Small intestine (tissue), 7 donors: Measurements from ENCODE around the gene RGS3. TPM values are rescaled to one million over a fixed set of nuclear protein-coding genes. Genes with fewer than 3 reads are reported as not detected.

Source experiments
- DNase-seq, 2 donors: peaks; one replicate each; pipeline versions ENCODE4 v3.0.0 to v3.0.0-alpha.2; 2013
- FAIRE-seq: peaks from 2 replicates; lab custom pipeline; 2012; peaks lifted over from hg19 to GRCh38; lab: Jason Lieb, UNC
- H3K27ac ChIP-seq, 3 donors: one replicate each; pipeline ENCODE4 v1.5.1; 2013; ENCODE audit warnings: low read length in 2 of 3, mild to moderate bottlenecking in 2 of 3, control low read depth in 1 of 3, inconsistent platforms in 1 of 3, low read depth in 1 of 3, moderate library complexity in 1 of 3
- H3K27me3 ChIP-seq, 3 donors: one replicate each; pipeline ENCODE4 v1.6.1; 2013; ENCODE audit warnings: low read length in 3 of 3, inconsistent platforms in 1 of 3; ENCODE audit not compliant: control insufficient read depth in 3 of 3, insufficient read depth in 3 of 3
- H3K36me3 ChIP-seq, 3 donors: one replicate each; pipeline ENCODE4 v1.6.1; 2013; ENCODE audit warnings: low read length in 3 of 3, inconsistent platforms in 1 of 3, low read depth in 1 of 3, mild to moderate bottlenecking in 1 of 3, moderate library complexity in 1 of 3; ENCODE audit not compliant: control insufficient read depth in 3 of 3, insufficient read depth in 2 of 3
- H3K4me1 ChIP-seq, 3 donors: one replicate each; pipeline ENCODE4 v1.6.1; 2013; ENCODE audit warnings: low read length in 2 of 3, inconsistent platforms in 1 of 3, low read depth in 1 of 3, mild to moderate bottlenecking in 1 of 3, moderate library complexity in 1 of 3; ENCODE audit not compliant: control insufficient read depth in 3 of 3, insufficient read depth in 2 of 3
- H3K4me3 ChIP-seq, 3 donors: one replicate each; pipeline ENCODE4 v1.5.1; 2013; ENCODE audit warnings: low read length in 3 of 3, control low read depth in 1 of 3, inconsistent platforms in 1 of 3, low read depth in 1 of 3, mild to moderate bottlenecking in 1 of 3, moderate library complexity in 1 of 3
- H3K9me3 ChIP-seq, 2 donors: one replicate each; pipeline ENCODE4 v1.6.1; 2013; ENCODE audit warnings: low read depth in 1 of 2, low read length in 1 of 2; ENCODE audit not compliant: control insufficient read depth in 2 of 2, insufficient read depth in 1 of 2
- WGBS, 3 donors: extraction: QIAGEN DNeasy Blood & Tissue Kit; methylation state at CpG; one replicate each; pipeline ENCODE4 v1.1.7; 2013; 5-methylcytosine and 5-hydroxymethylcytosine counted together
- polyA plus RNA-seq, 4 donors: library from polyadenylated mRNA; stranded (reverse) in 3 of 4; unstranded in 1 of 4; fragments of 200-250 nt in 3 of 4; fragments of 120-200 nt in 1 of 4; gene quantifications; one replicate each; pipeline versions ENCODE4 v1.2.1 to v1.2.3, GENCODE V29; 2013
- donor health status: healthy with polysubstance abuse.
- donor health status: control.
- donor health status: control.
- donor health status: Bipolar disorder and iron deficiency.
- donor health status: healthy.

RGS3 gene
- polyA plus RNA-seq, 4 donors = 23.0 to 37.0 (median 26.4) TPM

- Histone ChIP-seq H3K27me3 (no peaks in the 10 kb centered on the region), H3K9me3 (no peaks in the 10 kb centered on the region), H3K36me3 (peaks cover 0 to 34% (median 0%) of the 10 kb centered on the region in 3 donors), H3K4me1 (peaks cover 0 to 15% (median 0%) of the 10 kb centered on the region in 3 donors), H3K27ac (no peak overlapping the region), H3K4me3 (no peak overlapping the region)
- no peak for FAIRE-seq
- WGBS, 3 donors = 86 to 98% (median 89%) methylated on average over 3 of the region's 3 CpGs
- no peak for DNase-seq
Observed at GRCh38 chr9:113495526-113495925, 32.0 kb downstream of the RGS3 start.

- WGBS, 3 donors = 96 to 99% (median 98%) methylated on average over 9 of the region's 9 CpGs
- no peak for DNase-seq
- Histone ChIP-seq H3K4me3 (no peak overlapping the region), H3K27ac (no peak overlapping the region), H3K36me3 (peaks cover 0 to 34% (median 0%) of the 10 kb centered on the region in 3 donors), H3K9me3 (no peaks in the 10 kb centered on the region), H3K4me1 (peaks cover 0 to 14% (median 0%) of the 10 kb centered on the region in 3 donors), H3K27me3 (no peaks in the 10 kb centered on the region)
- no peak for FAIRE-seq
Observed at GRCh38 chr9:113497051-113497450, 33.5 kb downstream of the RGS3 start.

DNA sequence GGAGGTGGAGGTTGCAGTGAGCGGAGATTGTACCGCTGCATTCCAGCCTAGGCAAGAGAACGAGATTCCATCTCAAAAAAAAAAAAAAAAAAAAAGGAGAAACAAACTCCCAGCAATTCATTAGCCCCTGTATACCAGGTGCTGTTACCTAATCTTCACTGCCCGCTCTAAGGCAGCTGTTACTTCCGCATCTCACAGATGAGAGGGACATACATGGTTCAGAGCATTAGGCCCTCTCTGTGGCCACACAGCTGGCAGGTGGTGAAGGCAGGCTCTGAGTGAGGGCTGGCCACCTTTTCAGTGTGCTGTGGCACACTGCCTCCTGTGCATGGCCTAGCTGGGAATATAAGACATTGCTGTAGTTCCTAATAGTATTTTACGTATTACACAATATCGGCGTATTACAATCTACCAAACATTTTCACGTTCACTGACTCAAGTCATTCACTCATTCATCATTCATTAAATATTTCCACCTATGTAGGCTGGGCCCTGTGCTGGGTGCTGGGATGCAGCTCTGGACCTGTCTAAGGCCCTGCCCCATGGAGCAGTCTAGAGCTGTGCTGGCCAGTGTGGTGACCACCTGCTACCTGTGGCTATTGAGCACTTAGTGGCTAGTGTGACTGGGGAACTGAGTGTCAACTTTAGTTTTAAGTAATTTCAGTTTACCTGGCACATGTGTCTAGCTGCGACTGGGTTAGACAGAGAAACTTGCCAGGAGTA, 35.8 kb downstream of the RGS3 start:
- 94 to 97% (median 96%) methylated on average over 10 of the region's 10 CpGs for WGBS, 3 donors
- peaks cover 0 to 20% (median 5%) of the 10 kb centered on the region in 3 donors for H3K4me1 ChIP-seq
- no peaks in the 10 kb centered on the region for H3K9me3 ChIP-seq
- peaks cover 0 to 41% (median 0%) of the 10 kb centered on the region in 3 donors for H3K36me3 ChIP-seq
- H3K4me3 ChIP-seq = no peak overlapping the region
- no peaks in the 10 kb centered on the region for H3K27me3 ChIP-seq
- DNase-seq (no peak), FAIRE-seq (no peak)
- H3K27ac ChIP-seq = no peak overlapping the region

- no peaks in the 10 kb centered on the region for H3K27me3 ChIP-seq
- 75 to 84% (median 78%) methylated on average over 5 of the region's 5 CpGs for WGBS, 3 donors
- DNase-seq = no peak
- H3K4me1 ChIP-seq = peaks cover 0 to 26% (median 6%) of the 10 kb centered on the region in 3 donors
- H3K36me3 ChIP-seq = peaks cover 0 to 41% (median 0%) of the 10 kb centered on the region in 3 donors
- no peaks in the 10 kb centered on the region for H3K9me3 ChIP-seq
- H3K27ac ChIP-seq = no peak overlapping the region
- FAIRE-seq = no peak
- H3K4me3 ChIP-seq = no peak overlapping the region
Observed at GRCh38 chr9:113499876-113500497, 36.5 kb downstream of the RGS3 start.

DNA sequence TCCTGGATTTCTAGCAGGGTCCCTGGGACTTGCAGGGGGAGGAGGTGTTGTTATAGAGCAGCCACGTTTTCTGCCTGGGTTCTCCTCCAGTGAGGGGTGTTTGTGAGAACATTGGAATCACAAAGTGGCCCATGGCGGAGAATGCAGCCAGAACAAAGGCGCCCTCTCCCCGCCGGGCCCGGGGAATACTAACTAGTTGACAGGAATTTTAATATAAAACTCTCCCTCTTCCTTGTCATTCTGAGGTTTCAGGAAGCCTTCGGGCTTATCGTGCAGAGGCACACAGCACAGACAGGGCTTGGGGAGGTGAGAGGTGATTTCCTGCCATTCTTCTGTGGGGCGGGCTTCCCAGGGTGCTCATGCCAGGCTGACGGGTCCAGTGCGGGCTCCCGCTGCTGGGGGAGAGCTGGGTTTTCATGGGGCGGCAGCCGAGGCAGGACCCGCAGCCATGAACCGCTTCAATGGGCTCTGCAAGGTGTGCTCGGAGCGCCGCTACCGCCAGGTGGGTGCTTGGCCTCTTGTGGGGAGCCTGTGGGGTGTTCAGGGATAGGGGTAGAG, 37.7 kb downstream of the RGS3 start:
- 83 to 96% (median 96%) methylated on average over 20 of the region's 20 CpGs for WGBS, 3 donors
- FAIRE-seq = no peak
- Histone ChIP-seq H3K4me1 (peaks cover 0 to 37% (median 7%) of the 10 kb centered on the region in 3 donors), H3K4me3 (no peak overlapping the region), H3K27ac (peak overlapping the region in 1 of 3 donors; percentile 19), H3K27me3 (no peaks in the 10 kb centered on the region), H3K36me3 (peaks cover 0 to 44% (median 0%) of the 10 kb centered on the region in 3 donors), H3K9me3 (no peaks in the 10 kb centered on the region)
- no peak for DNase-seq

GRCh38 chr9:113501852-113502251, 38.3 kb downstream of the RGS3 start:
- no peak overlapping the region for H3K4me3 ChIP-seq
- peaks cover 0 to 49% (median 0%) of the 10 kb centered on the region in 3 donors for H3K36me3 ChIP-seq
- H3K27me3 ChIP-seq = no peaks in the 10 kb centered on the region
- peaks cover 0 to 42% (median 9%) of the 10 kb centered on the region in 3 donors for H3K4me1 ChIP-seq
- WGBS, 3 donors = 88 to 93% (median 92%) methylated on average over 5 of the region's 5 CpGs
- H3K9me3 ChIP-seq = no peaks in the 10 kb centered on the region
- FAIRE-seq = no peak
- peak overlapping the region in 1 of 3 donors; percentile 29 for H3K27ac ChIP-seq
- DNase-seq = no peak

GRCh38 chr9:113502427-113503034, 39.0 kb downstream of the RGS3 start:
- H3K4me1 ChIP-seq = peaks cover 0 to 48% (median 10%) of the 10 kb centered on the region in 3 donors
- H3K27me3 ChIP-seq = no peaks in the 10 kb centered on the region
- 69 to 75% (median 74%) methylated on average over 4 of the region's 4 CpGs for WGBS, 3 donors
- no peaks in the 10 kb centered on the region for H3K9me3 ChIP-seq
- H3K4me3 ChIP-seq = no peak overlapping the region
- DNase-seq (no peak), FAIRE-seq (no peak)
- H3K27ac ChIP-seq = peak overlapping the region in 1 of 3 donors; percentile 61
- peaks cover 0 to 50% (median 0%) of the 10 kb centered on the region in 3 donors for H3K36me3 ChIP-seq

GRCh38 chr9:113503131-113503541, 39.6 kb downstream of the RGS3 start:
- Histone ChIP-seq H3K4me1 (peaks cover 0 to 54% (median 10%) of the 10 kb centered on the region in 3 donors), H3K27ac (peak overlapping the region in 1 of 3 donors; percentile 61)
- FAIRE-seq = no peak

More at GRCh38 chr9:113503131-113503541, 39.6 kb downstream of the RGS3 start:
- Histone ChIP-seq H3K36me3 (peaks cover 0 to 51% (median 0%) of the 10 kb centered on the region in 3 donors), H3K4me3 (no peak overlapping the region), H3K9me3 (no peaks in the 10 kb centered on the region), H3K27me3 (no peaks in the 10 kb centered on the region)
- DNase-seq = no peak
- 83 to 95% (median 86%) methylated on average over 7 to 8 of the region's 8 CpGs for WGBS, 3 donors
